Measurements from ENCODE around the gene ALKBH3. TPM values are rescaled to one million over a fixed set of nuclear protein-coding genes. Genes with fewer than 3 reads are reported as not detected.

Gene ALKBH3
- total RNA-seq, 1 experiment from 2014 or later = 78.0 TPM

- H3K4me1 ChIP-seq (replicated peaks) = peaks cover 9% of the 10 kb centered on the region
- H3K27ac ChIP-seq = no peak overlapping the region
- H3K4me3 ChIP-seq = no peak overlapping the region
- H3K36me3 ChIP-seq = no peaks in the 10 kb centered on the region
- DNase-seq (ENCODE audit: low read depth in 1 of 2, low spot score in 2 of 2) = no peak
- H3K9me3 ChIP-seq (replicated peaks) = no peaks in the 10 kb centered on the region; the same call in 1 of the 2 replicates
- 0 out of 2 replicates have a peak, but pooled peaks cover 3% of the 10 kb centered on the region for H3K27me3 ChIP-seq (replicated peaks)
Measured at GRCh38 chr11:43866969-43867368, 13.7 kb upstream of the ALKBH3 start.

GRCh38 chr11:43868852-43869567 lies 11.6 kb upstream of the ALKBH3 start:
- Histone ChIP-seq H3K4me3 (no peak overlapping the region), H3K9me3 (replicated peaks) (no peaks in the 10 kb centered on the region; the same call in 1 of the 2 replicates), H3K27ac (no peak overlapping the region), H3K4me1 (replicated peaks) (peaks cover 9% of the 10 kb centered on the region), H3K36me3 (no peaks in the 10 kb centered on the region), H3K27me3 (replicated peaks) (peaks cover 14% of the 10 kb centered on the region)
- peak in 1 of 2 experiments; percentile 56 for DNase-seq (ENCODE audit: low read depth in 1 of 2, low spot score in 2 of 2)

DNA sequence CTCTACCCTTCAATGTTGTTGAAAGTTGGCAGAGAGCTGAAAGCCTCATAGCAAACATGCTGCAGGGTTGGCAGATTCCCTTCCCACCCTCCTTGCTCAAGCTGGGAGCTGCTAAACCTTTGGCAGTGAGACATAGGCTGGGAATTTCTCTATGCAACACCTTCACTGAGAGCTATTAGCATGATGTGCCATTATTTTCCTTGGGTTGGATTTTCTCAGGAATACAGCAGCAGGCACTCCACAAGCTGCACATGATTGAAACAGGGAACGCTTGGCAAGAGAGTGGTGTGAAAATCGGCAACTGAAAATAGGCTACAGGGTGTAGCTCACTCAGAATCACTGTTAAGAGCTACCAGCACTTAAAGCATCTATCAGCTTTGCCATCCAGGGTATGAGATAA lies 9.6 kb upstream of the ALKBH3 start:
- Histone ChIP-seq H3K4me1 (replicated peaks) (peaks cover 9% of the 10 kb centered on the region), H3K9me3 (replicated peaks) (no peaks in the 10 kb centered on the region; the same call in 1 of the 2 replicates), H3K4me3 (no peak overlapping the region), H3K27ac (no peak overlapping the region), H3K27me3 (replicated peaks) (peaks cover 14% of the 10 kb centered on the region), H3K36me3 (no peaks in the 10 kb centered on the region)
- no peak for DNase-seq (ENCODE audit: low read depth in 1 of 2, low spot score in 2 of 2)

DNA sequence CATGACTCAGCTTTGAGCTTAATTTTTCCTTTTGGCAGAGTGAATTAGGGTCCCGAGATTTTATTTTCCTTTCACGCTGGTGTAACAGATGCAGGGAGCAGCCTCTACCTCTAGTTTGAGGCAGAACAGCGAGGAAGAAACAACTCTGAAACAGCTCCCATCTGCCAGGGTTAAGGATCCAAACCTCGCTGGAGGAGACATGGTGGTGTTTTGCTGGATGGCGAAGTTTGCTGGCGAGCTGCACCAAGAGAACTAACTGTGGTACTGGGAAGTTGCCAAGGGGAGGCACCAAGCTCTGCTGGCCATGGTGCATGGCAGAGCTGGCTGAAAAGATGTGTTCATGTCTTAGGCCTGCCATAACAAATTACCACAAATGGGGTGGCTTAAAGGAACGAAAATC lies 7.6 kb upstream of the ALKBH3 start:
- H3K4me1 ChIP-seq (replicated peaks) = peaks cover 9% of the 10 kb centered on the region
- no peaks in the 10 kb centered on the region for H3K36me3 ChIP-seq
- no peak for DNase-seq (ENCODE audit: low read depth in 1 of 2, low spot score in 2 of 2)
- H3K4me3 ChIP-seq = no peak overlapping the region
- no peak overlapping the region for H3K27ac ChIP-seq
- no peaks in the 10 kb centered on the region; the same call in 1 of the 2 replicates for H3K9me3 ChIP-seq (replicated peaks)
- H3K27me3 ChIP-seq (replicated peaks) = peaks cover 14% of the 10 kb centered on the region

- no peak for DNase-seq (ENCODE audit: low read depth in 1 of 2, low spot score in 2 of 2)
- Histone ChIP-seq H3K4me3 (no peak overlapping the region), H3K27ac (no peak overlapping the region), H3K4me1 (replicated peaks) (peaks cover 3% of the 10 kb centered on the region), H3K36me3 (no peaks in the 10 kb centered on the region), H3K27me3 (replicated peaks) (peaks cover 14% of the 10 kb centered on the region), H3K9me3 (replicated peaks) (no peaks in the 10 kb centered on the region; the same call in 1 of the 2 replicates)
Measured at GRCh38 chr11:43874078-43874477, 6.6 kb upstream of the ALKBH3 start.

DNA sequence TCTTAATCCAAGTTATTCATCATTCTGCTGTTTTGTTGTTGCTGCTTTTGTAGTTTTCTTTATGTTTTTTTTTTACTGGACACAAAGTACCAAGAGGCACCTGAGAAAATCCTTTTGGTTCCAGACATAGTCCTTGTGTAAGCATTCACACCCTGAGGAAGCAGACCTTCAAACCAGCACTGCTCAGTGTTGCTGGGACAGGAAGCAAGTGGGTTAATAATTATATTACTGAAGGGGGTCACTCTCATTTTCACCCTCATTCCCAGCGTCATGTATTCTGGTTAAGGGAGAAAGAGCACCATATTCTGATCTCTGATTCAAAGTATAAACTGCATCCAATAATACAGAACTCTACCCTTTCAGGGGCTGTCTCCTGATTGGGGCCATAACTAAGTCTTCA lies 5.9 kb upstream of the ALKBH3 start:
- Histone ChIP-seq H3K9me3 (replicated peaks) (no peaks in the 10 kb centered on the region; the same call in 1 of the 2 replicates), H3K27me3 (replicated peaks) (peaks cover 14% of the 10 kb centered on the region), H3K4me3 (no peak overlapping the region), H3K27ac (no peak overlapping the region), H3K4me1 (replicated peaks) (no peaks in the 10 kb centered on the region; the same call in 1 of the 2 replicates), H3K36me3 (no peaks in the 10 kb centered on the region)
- no peak for DNase-seq (ENCODE audit: low read depth in 1 of 2, low spot score in 2 of 2)

GRCh38 chr11:43879789-43880639 lies 617 bp upstream of the ALKBH3 start:
- Histone ChIP-seq H3K27me3 (replicated peaks) (no peaks in the 10 kb centered on the region; the same call in 1 of the 2 replicates), H3K27ac (no peak overlapping the region), H3K36me3 (peaks cover 25% of the 10 kb centered on the region), H3K4me3 (peak overlapping the region; percentile 58), H3K4me1 (replicated peaks) (peaks cover 13% of the 10 kb centered on the region), H3K9me3 (replicated peaks) (no peaks in the 10 kb centered on the region)
- no peak for DNase-seq (ENCODE audit: low read depth in 1 of 2, low spot score in 2 of 2)

DNA sequence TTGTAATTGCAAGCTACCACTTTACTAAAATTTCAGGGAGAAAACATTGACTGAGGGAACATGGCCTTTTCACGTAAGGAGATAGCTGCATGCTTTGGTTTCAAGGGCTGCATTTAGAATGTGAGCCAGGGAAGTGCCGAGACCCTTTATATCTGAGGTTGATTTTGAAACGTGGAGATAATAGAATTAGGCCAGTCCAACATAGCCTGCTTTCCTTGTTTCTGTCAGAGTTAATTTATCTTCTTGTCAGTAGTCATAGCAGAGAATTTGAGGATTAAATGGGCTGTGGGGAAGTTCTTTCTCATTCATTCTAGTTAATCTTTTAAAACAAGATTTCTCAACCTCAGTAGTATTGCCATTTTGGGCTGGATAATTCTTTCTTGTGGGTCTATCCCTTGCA lies 12.2 kb downstream of the ALKBH3 start:
- no peaks in the 10 kb centered on the region for H3K9me3 ChIP-seq (replicated peaks)
- no peaks in the 10 kb centered on the region; the same call in 1 of the 2 replicates for H3K4me1 ChIP-seq (replicated peaks)
- no peak overlapping the region for H3K4me3 ChIP-seq
- H3K27me3 ChIP-seq (replicated peaks) = no peaks in the 10 kb centered on the region
- DNase-seq (ENCODE audit: low read depth in 1 of 2, low spot score in 2 of 2) = no peak
- H3K36me3 ChIP-seq = peaks cover 91% of the 10 kb centered on the region
- H3K27ac ChIP-seq = no peak overlapping the region

DNA sequence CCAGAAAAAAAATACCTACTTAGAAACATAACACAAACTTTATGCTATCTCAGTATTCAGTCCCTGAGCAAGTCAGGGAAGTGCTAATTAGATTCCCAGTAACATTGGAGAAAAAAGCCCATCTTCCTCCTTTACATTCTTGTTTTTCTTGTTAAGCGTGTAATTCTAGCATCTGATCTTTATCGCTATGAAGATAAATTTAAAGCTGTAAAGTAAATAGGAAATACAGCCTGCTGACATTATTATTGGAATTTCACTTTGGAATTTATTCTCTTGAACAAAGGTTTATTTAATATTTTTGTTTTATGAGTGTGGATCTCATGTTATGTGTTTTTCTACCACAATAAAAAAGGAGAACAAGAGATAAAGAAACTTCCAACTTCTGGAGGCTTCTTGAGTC lies 13.9 kb downstream of the ALKBH3 start:
- H3K4me1 ChIP-seq (replicated peaks) = no peaks in the 10 kb centered on the region
- no peak overlapping the region for H3K27ac ChIP-seq
- H3K9me3 ChIP-seq (replicated peaks) = no peaks in the 10 kb centered on the region
- DNase-seq (ENCODE audit: low read depth in 1 of 2, low spot score in 2 of 2) = no peak
- H3K27me3 ChIP-seq (replicated peaks) = no peaks in the 10 kb centered on the region
- H3K36me3 ChIP-seq = peaks cover 96% of the 10 kb centered on the region
- no peak overlapping the region for H3K4me3 ChIP-seq

GRCh38 chr11:43895601-43896000 lies 15.0 kb downstream of the ALKBH3 start:
- DNase-seq (ENCODE audit: low read depth in 1 of 2, low spot score in 2 of 2) = no peak
- H3K4me3 ChIP-seq = no peak overlapping the region
- H3K27me3 ChIP-seq (replicated peaks) = no peaks in the 10 kb centered on the region
- no peaks in the 10 kb centered on the region for H3K9me3 ChIP-seq (replicated peaks)
- H3K27ac ChIP-seq = no peak overlapping the region
- peaks cover 93% of the 10 kb centered on the region for H3K36me3 ChIP-seq
- no peaks in the 10 kb centered on the region for H3K4me1 ChIP-seq (replicated peaks)

- Histone ChIP-seq H3K4me1 (replicated peaks) (no peaks in the 10 kb centered on the region), H3K27me3 (replicated peaks) (no peaks in the 10 kb centered on the region), H3K4me3 (no peak overlapping the region), H3K36me3 (peaks cover 93% of the 10 kb centered on the region), H3K9me3 (replicated peaks) (no peaks in the 10 kb centered on the region), H3K27ac (no peak overlapping the region)
- no peak for DNase-seq (ENCODE audit: low read depth in 1 of 2, low spot score in 2 of 2)
Measured at GRCh38 chr11:43898574-43898973, 17.9 kb downstream of the ALKBH3 start.

GRCh38 chr11:43899094-43899493 lies 18.5 kb downstream of the ALKBH3 start:
- H3K27ac ChIP-seq = no peak overlapping the region
- H3K36me3 ChIP-seq = peaks cover 93% of the 10 kb centered on the region
- no peak for DNase-seq (ENCODE audit: low read depth in 1 of 2, low spot score in 2 of 2)

DNA sequence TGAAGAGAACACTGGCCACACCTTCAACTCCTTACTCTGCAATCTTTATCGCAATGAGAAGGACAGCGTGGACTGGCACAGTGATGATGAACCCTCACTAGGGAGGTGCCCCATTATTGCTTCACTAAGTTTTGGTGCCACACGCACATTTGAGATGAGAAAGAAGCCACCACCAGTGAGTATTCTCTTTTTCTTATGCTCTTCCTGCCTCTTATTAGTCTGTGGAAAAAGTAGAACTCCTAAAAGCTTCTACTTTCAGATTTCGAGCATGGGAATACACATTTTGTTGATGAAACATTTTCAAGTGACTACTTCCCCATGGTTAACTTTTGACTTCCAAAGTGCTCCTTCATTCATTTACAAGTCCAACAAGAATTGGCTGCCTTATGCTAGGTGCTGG lies 20.9 kb downstream of the ALKBH3 start:
- Histone ChIP-seq H3K36me3 (peaks cover 89% of the 10 kb centered on the region), H3K9me3 (replicated peaks) (no peaks in the 10 kb centered on the region), H3K27ac (no peak overlapping the region), H3K4me3 (no peak overlapping the region), H3K4me1 (replicated peaks) (no peaks in the 10 kb centered on the region), H3K27me3 (replicated peaks) (no peaks in the 10 kb centered on the region)
- DNase-seq (ENCODE audit: low read depth in 1 of 2, low spot score in 2 of 2) = no peak

More at GRCh38 chr11:43899094-43899493, 18.5 kb downstream of the ALKBH3 start:
- Histone ChIP-seq H3K9me3 (replicated peaks) (no peaks in the 10 kb centered on the region), H3K4me1 (replicated peaks) (no peaks in the 10 kb centered on the region), H3K4me3 (no peak overlapping the region), H3K27me3 (replicated peaks) (no peaks in the 10 kb centered on the region)

GRCh38 chr11:43903078-43903477 lies 22.4 kb downstream of the ALKBH3 start:
- no peaks in the 10 kb centered on the region for H3K27me3 ChIP-seq (replicated peaks)
- no peaks in the 10 kb centered on the region for H3K9me3 ChIP-seq (replicated peaks)
- H3K4me3 ChIP-seq = no peak overlapping the region
- DNase-seq (ENCODE audit: low read depth in 1 of 2, low spot score in 2 of 2) = no peak
- H3K4me1 ChIP-seq (replicated peaks) = no peaks in the 10 kb centered on the region
- H3K36me3 ChIP-seq = peaks cover 89% of the 10 kb centered on the region
- H3K27ac ChIP-seq = no peak overlapping the region

All from SJSA1 (cell line).